Neural cell (in vitro differentiated cells): Measurements from ENCODE around the gene NUDC. TPM values are rescaled to one million over a fixed set of nuclear protein-coding genes. Genes with fewer than 3 reads are reported as not detected.
"Not testable (repeated sequence)": the region's sequence is repeated elsewhere in the genome, so short reads cannot be mapped to it uniquely, and the experiment has no call there.

Experiments
- H2AFZ ChIP-seq: fragments of 200-600, 300-800 bp; sonication (generic), shearing (Covaris generic); 2 replicates; pipeline ENCODE4 v1.6.0; 2014; ENCODE audit warnings: low read depth, mild to moderate bottlenecking, antibody characterized with exemption, low read length, moderate library complexity
- H3F3A ChIP-seq: fragments of 200-600 bp; shearing (Covaris generic); 2 replicates; pipeline ENCODE4 v1.6.1; 2016; ENCODE audit warnings: mild to moderate bottlenecking, moderate library complexity, mixed read lengths, antibody characterized with exemption, low read length; ENCODE audit not compliant: insufficient read depth, poor library complexity, severe bottlenecking
- H3K27ac ChIP-seq: fragments of 200-600, 300-800 bp; sonication (generic), shearing (Covaris generic); 2 replicates; pipeline ENCODE4 v1.5.1; 2014; ENCODE audit warnings: mild to moderate bottlenecking, low read length, moderate library complexity
- H3K27me3 ChIP-seq: fragments of 300-800, 200-600 bp; sonication (generic), shearing (Covaris generic); 2 replicates; pipeline ENCODE4 v1.6.0; 2014; ENCODE audit warnings: mild to moderate bottlenecking, low read depth, low read length, moderate library complexity; ENCODE audit not compliant: insufficient read depth
- H3K36me3 ChIP-seq: fragments of 300-800, 200-600 bp; sonication (generic), shearing (Covaris generic); 2 replicates; pipeline ENCODE4 v1.5.1; 2014; ENCODE audit warnings: mild to moderate bottlenecking, antibody characterized with exemption, low read length, moderate library complexity; ENCODE audit not compliant: insufficient read depth
- H3K4me2 ChIP-seq: fragments of 300-800, 200-600 bp; sonication (generic), shearing (Covaris generic); 2 replicates; pipeline ENCODE4 v1.6.0; 2014; ENCODE audit warnings: mild to moderate bottlenecking, low read length
- H3K4me3 ChIP-seq: fragments of 300-800, 200-600 bp; sonication (generic), shearing (Covaris generic); 2 replicates; pipeline ENCODE4 v1.5.1; 2014; ENCODE audit warnings: mild to moderate bottlenecking, low read length, moderate library complexity
- H3K79me2 ChIP-seq: fragments of 200-600 bp; shearing (Covaris generic); replicated peaks from 2 replicates; pipeline ENCODE4 v1.6.0; 2014; ENCODE audit warnings: mild to moderate bottlenecking, low read length, moderate library complexity; ENCODE audit not compliant: insufficient read depth
- H3K9ac ChIP-seq: fragments of 300-800, 200-600 bp; sonication (generic), shearing (Covaris generic); 2 replicates; pipeline ENCODE4 v1.6.1; 2016; ENCODE audit warnings: mild to moderate bottlenecking, low read length, mixed read lengths
- H3K9me2 ChIP-seq: fragments of 200-600 bp; shearing (Covaris generic); 2 replicates; pipeline ENCODE4 v1.6.1; 2016; ENCODE audit warnings: mild to moderate bottlenecking, low read length, mixed read lengths; ENCODE audit not compliant: insufficient read depth
- H3K9me3 ChIP-seq: fragments of 200-600, 300-800 bp; sonication (generic), shearing (Covaris generic); 2 replicates; pipeline ENCODE4 v1.6.1; 2016; ENCODE audit warnings: mild to moderate bottlenecking, mixed run types, low read length, moderate library complexity, mixed read lengths
- H4K20me1 ChIP-seq: fragments of 200-600 bp; shearing (Covaris generic); 2 replicates; pipeline ENCODE4 v1.6.1; 2016; ENCODE audit warnings: mild to moderate bottlenecking, mixed run types; ENCODE audit not compliant: insufficient read depth
- CTCF ChIP-seq: fragments of 450-650 bp; IDR thresholded peaks from 2 replicates; pipeline ENCODE4 v1.5.1; 2014; ENCODE audit warnings: antibody characterized with exemption, mild to moderate bottlenecking, moderate library complexity; ENCODE audit not compliant: poor library complexity, severe bottlenecking
- EP300 ChIP-seq: fragments of 450-650 bp; conservative IDR thresholded peaks from 2 replicates; pipeline ENCODE4 v1.6.1; 2014; ENCODE audit warnings: antibody characterized with exemption, mild to moderate bottlenecking, moderate library complexity; ENCODE audit not compliant: poor library complexity, severe bottlenecking
- EZH2 ChIP-seq: fragments of 200-600, 300-800 bp; shearing (Covaris generic), sonication (generic); IDR thresholded peaks from 2 replicates; pipeline ENCODE4 v1.6.1; 2014; ENCODE audit warnings: antibody characterized with exemption, low read length, borderline replicate concordance, mild to moderate bottlenecking; ENCODE audit not compliant: insufficient read depth, poor library complexity, severe bottlenecking
- MXI1 ChIP-seq: fragments of 450-650 bp; conservative IDR thresholded peaks from 2 replicates; pipeline ENCODE4 v1.6.1; 2014; ENCODE audit warnings: antibody characterized with exemption, mild to moderate bottlenecking; ENCODE audit not compliant: poor library complexity, severe bottlenecking
- POLR2AphosphoS5 ChIP-seq: IDR thresholded peaks from 2 replicates; pipeline ENCODE4 v1.6.1; 2012
- RAD21 ChIP-seq: fragments of 450-650 bp; conservative IDR thresholded peaks from 2 replicates; pipeline ENCODE4 v1.6.1; 2014; ENCODE audit warnings: antibody characterized with exemption, mild to moderate bottlenecking, moderate library complexity
- REST ChIP-seq: IDR thresholded peaks from 2 replicates; pipeline ENCODE4 v1.6.1; 2012; ENCODE audit warnings: borderline replicate concordance
- SMC3 ChIP-seq: fragments of 450-650 bp; conservative IDR thresholded peaks from 2 replicates; pipeline ENCODE4 v1.6.1; 2014; ENCODE audit warnings: antibody characterized with exemption, mild to moderate bottlenecking, moderate library complexity; ENCODE audit not compliant: poor library complexity
- TAF1 ChIP-seq: IDR thresholded peaks from 2 replicates; pipeline ENCODE4 v1.6.1; 2012; ENCODE audit warnings: low read depth
- polyA plus RNA-seq: library from polyadenylated mRNA; depleted of rRNA; stranded (reverse); fragments of >200 nt; gene quantifications from 2 replicates; pipeline ENCODE4 v1.2.3, GENCODE V29; 2014

The NUDC gene
- polyA plus RNA-seq, 1 donor from 2014 or later: 20.6 TPM

- no peak overlapping the region for H3K4me2 ChIP-seq
- no peaks in the 10 kb centered on the region for H3K79me2 ChIP-seq
- no peaks in the 10 kb centered on the region for H3K9me2 ChIP-seq
- TF ChIP-seq SMC3 (no peak), REST (no peak), MXI1 (no peak), EP300 (no peak), CTCF (no peak), RAD21 (no peak), EZH2 (no peak), POLR2AphosphoS5 (no peak), TAF1 (no peak)
- H3K27ac ChIP-seq: no peak overlapping the region
- H3F3A ChIP-seq: no peaks in the 10 kb centered on the region
- no peaks in the 10 kb centered on the region for H4K20me1 ChIP-seq
- no peak overlapping the region for H2AFZ ChIP-seq
- H3K4me3 ChIP-seq: no peak overlapping the region
- H3K9ac ChIP-seq: no peak overlapping the region
- no peaks in the 10 kb centered on the region for H3K36me3 ChIP-seq
- H3K27me3 ChIP-seq: peaks cover 11% of the 10 kb centered on the region
- H3K9me3 ChIP-seq: no peaks in the 10 kb centered on the region
Measured at GRCh38 chr1:26986658-26987057, 65.1 kb downstream of the NUDC start.

GRCh38 chr1:26989403-26990109, 68.0 kb downstream of the NUDC start:
- peaks cover 19% of the 10 kb centered on the region for H3K27me3 ChIP-seq

More at GRCh38 chr1:26989403-26990109, 68.0 kb downstream of the NUDC start:
- H3K9me2 ChIP-seq, H3K9ac ChIP-seq, H3K4me3 ChIP-seq, H2AFZ ChIP-seq, H4K20me1 ChIP-seq, H3K36me3 ChIP-seq, H3F3A ChIP-seq, H3K9me3 ChIP-seq, H3K79me2 ChIP-seq, H3K4me2 ChIP-seq, H3K27ac ChIP-seq: not testable (repeated sequence)
